GOT3 (cell line): ENCODE data around the gene CYP26C1.

Source experiments
- DNase-seq: peaks from one replicate; lab custom pipeline; 2025; ENCODE audit warnings: mixed read lengths; lab: John Stamatoyannopoulos, UW

Gene CYP26C1

DNA sequence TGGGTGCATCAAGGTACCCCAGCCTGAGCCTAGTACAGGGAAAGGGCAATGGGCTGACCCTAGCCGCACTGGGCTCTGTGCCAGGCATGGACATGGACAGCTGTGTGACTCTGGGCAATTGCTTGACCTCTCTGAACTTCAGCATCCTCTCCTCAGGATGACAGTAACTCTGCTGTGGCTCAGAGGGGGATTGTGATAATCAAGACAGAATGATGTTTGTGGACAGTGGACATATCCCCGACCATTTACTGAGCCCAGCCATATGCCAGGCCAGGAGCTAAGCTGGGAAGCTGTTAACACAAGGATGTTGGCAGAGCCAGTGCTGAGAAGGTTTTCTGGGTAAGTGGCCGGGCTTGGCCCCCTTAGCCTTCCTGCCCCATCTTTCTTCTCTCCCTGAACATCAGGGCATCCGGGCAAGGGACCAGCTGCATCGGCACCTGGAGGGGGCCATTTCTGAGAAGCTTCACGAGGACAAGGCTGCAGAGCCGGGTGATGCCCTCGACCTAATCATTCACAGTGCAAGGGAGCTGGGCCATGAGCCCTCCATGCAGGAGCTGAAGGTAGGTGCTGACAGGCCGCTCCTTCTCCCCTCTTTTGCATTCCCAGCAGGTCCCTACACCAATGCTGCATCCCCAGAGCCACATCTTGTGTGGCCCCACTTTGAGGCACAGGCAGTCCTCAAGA, 3.5 kb downstream of the CYP26C1 start:
- DNase-seq, result no peak

DNA sequence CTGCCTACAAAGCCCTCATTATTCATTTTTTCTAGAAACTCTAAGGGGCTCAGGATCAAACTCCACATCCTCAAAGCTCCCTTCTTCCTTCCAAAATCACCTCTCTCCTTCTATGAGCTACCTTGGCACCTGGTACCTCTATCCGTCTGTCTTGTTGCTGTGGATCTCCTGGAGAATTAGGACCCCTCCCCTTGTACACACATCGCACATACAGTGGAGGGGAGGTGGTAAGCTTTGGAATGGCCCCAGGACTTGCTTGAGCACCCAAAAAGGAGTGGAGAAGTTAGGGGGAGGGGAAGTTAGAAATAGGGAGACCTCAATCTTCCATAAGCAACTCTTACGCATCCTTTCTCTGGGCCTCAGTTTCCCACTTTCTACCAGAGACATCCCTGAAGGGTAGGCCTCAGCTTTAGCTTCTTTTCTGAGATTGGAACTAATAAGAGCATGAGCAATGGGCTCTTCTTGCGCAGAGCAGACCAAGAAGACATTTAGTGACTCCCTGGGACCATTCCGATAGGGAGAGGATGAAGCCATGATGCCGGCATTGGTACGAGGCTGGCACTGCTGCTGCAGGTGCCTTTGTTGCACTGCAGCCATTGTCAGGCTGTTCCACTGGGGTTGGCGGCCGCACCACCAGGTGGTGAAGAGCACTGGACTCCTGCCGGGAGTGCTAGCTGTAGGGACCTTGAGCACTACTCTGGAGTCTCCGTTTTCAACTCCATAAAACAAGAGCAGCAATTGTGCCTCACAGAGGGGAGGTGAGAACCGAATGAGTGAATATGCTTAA, 4.5 kb downstream of the CYP26C1 start:
- no peak for DNase-seq

DNA sequence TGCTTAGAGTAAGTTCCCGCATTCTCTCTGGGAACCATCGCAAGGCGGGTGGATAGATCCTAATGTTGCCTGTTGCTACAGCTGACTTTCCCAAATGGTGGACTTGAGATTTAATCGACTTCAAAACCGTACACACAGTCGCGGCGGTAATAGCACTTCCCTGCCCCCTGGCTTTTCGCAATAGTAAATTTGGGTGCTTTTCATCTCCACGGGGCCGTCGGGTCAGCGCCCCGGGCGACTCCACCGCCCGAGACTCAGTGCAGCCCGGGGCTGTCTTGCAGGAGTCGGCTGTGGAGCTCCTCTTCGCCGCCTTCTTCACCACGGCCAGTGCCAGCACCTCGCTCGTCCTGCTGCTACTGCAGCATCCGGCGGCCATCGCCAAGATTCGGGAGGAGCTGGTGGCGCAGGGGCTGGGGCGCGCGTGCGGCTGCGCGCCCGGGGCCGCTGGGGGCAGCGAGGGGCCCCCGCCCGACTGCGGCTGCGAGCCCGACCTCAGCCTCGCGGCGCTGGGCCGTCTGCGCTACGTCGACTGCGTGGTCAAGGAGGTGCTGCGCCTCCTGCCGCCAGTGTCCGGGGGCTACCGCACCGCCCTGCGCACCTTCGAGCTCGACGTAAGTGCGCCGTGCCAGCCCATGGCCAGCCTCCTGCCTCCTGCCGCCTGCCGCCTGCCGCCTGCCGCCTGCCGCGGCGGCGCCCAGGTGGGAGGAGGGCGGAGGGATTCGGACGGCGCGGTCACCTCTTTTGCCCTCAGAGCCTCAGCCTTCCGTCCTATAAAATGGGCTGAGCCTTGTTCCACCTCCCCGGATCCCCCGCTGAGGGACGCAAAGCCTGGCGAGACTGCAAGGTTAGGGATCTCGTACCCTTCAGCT, 5.3 kb downstream of the CYP26C1 start:
- DNase-seq, result no peak

DNA sequence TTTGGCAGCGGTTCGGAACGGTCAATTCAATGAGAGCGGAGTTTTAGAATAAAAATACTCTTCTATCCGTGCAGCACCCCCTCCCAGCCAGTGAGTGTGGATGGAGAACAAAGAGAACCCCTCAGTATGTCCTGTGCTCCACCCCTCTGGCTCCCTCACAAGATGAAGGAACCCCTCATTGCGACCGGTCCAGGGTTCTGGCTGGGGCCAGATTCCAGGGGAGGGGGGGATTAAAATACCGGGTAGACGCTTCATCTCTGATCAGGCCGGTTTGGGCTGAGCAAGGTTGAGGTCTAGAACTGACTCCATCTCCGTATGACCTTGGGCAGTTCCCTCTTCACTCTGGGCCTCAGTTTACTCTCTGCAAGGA, 5.9 kb downstream of the CYP26C1 start:
- DNase-seq, result no peak

DNA sequence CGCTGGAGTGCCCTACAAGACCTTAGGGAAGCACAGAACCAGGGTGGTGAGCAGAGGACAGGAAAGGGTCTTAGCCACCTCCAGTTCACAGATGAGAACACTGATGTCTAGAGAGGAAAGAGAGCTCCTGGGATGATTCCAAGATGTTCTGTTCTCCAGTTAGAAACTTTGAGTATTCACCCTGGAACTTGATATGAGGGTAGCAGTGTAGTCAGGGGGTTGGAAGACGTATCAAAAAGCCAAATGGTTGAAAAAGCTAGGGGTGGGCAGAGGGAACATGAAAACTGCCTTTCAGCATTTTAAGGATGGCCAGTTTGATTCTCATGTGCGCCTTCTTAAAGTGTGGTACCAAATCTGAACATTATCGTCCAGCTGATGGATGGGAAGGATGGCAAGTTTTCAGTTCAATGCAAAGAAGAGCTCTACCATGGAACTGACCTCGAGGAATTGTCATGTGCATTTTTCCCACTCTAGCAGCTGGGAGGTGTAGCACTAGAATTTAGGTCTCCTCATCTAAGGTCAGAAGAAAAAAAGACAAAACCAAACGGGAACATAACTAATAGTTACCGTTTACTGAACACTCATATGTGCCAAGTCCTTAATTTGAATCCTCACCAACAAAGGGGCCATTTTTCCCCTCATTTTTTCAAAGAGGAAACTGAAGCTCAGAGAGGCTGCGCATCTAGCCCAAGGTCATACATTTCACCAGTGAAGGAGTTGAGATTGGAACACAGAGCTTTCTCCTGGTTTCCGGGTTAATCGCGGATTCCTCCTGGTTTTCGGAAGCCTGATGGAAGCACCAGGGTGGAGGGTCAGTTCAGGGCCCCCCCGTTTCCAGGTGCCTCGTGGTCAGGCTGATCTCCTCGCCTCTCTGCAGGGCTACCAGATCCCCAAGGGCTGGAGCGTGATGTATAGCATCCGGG, 7.1 kb downstream of the CYP26C1 start:
- no peak for DNase-seq

DNA sequence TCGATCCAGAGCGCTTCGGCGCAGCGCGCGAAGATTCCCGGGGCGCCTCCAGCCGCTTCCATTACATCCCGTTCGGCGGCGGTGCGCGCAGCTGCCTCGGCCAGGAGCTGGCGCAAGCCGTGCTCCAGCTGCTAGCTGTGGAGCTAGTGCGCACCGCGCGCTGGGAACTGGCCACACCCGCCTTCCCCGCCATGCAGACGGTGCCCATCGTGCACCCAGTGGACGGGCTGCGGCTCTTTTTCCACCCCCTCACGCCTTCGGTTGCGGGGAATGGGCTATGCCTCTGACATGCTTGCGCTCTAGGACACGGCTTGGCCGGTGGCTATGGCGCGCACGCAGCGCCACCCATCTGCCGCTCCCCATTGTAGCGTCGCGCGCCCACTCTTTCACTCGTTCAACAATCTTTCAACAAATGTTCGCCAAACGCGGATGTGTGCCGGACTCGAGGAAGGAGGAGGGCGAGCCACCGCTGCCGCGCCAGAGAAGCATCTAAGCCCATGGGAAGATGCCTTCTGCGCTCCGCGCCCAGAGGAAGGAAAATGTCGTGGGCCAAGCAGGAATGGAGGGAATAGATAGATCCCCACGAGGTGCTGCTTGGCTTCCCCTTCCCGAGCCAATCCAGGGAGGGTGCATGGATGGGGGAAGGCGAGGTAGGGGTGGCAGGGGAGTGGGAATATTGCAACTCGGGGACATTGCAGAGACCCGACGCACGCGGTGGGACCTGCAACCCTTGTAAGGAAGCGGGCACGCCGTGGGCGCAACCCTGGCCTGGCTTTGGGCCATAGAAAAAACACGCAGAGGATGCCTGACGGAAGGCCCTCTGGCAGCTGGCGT, 8.0 kb downstream of the CYP26C1 start:
- DNase-seq, result no peak

DNA sequence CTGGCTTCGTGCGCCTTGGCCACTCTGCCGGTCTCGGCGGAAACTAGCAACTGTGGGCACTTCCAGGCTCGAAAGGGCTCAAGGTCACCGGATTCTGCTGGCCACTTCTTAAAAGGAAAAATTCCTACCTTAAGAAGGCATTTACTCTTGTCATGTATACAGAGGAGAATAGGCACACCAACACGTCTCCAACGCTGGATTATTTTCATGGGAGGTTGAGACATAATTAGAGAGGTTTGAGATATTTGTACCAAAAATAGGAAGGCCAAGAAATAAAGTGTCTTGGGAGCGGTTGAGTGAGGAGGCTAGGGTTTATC, 8.6 kb downstream of the CYP26C1 start:
- no peak for DNase-seq

DNA sequence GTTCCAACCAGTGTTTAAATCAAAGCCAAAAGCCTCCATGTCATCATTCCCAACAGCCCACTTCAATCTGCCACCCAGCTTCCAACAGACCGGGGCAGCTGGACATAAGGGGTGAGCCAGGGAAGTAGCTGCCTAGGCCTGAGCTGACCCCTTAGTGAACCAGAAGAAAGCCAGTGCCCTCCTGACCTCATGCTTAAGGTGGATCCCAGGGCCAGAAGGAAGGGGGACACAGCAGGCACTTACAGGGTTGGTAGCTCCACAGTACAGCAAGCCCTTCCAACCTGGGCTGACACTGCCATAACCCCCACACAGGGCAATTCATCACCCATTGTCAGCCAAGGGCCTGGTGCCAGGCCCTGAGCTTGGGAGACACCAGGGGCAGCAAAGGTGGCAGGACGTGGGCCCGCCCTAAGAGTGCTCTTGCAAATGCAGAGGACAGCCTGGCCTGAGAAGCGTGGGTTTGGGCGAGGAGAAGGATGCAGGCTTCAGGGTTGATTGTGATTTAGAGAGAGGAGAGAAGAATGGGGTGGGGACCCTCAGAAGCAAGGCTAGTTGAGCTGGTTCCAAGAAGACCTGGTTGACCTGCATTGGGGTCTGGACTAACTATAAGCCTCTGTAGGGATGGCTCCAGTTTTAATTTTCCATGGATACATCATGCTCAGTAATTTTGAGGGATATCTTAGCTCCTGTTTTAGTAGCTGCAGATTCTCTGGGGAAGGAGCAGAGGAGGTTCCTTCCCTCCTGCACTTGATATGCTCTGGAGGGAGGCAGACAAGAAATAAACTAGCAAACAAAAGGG, 10.0 kb downstream of the CYP26C1 start:
- no peak for DNase-seq

DNA sequence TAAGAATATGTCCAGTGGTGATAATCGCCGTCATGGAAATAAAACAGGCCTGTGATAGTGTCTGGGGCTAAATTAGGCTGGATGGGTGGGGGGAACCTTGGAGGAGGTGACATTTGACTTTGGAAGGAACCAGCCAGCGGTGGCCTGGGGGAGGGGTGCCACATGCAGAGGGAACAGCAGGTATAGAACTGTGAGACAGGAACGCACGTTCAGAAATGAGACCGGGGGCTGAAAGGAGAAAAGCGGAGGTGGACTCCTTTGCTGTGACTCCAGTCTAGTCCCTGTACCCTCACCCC, 10.5 kb downstream of the CYP26C1 start:
- no peak for DNase-seq

DNA sequence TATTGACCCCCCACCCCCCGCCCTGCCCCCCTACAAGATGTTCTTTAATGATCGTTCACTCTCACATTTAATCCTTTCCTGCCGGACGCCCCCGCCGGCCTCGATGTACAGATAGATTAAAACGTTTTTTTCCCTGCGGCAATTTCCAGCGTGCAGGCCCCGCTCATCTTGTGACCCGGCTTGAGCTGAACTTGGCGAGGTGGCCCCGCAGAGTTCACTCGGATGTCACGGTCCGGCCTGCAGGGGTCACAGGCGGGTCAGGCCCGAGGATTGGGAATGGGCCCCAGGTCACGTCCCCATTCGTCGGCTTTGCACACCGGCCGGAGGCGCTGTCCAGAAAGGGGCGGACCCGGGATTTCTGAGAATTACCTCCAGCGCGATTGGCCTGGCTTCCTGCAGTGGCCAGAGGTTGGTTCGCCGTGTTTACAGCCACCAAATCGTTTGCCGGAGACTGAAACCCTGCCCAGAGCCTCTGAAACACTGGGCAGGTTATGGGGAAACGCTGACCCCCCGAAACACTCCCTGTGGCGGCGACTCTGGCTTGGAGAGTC, 11.2 kb downstream of the CYP26C1 start:
- no peak for DNase-seq

DNA sequence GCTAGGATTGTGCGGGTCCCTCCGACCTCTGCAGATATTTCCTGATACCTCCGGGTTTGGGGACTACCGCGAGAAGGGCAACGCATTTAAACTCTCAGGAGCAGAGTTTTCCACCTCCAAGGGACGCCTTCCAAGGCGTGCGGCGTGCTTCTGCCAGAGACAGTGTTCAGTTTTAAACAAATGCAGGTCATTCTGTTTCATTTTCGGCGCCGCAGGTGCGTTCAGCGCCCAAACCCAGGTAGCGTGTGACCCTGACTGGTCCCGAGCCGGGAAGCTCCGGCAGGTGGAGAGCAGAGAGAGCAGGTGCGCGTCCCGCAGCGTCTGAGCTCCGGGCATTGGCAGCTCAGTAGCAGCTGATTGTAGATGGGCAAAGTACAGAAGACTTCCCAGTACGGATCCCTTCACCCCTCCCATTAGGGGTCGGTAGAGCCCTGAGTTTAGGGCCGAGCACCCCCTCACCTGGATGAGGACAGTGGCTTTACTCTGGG, 11.7 kb downstream of the CYP26C1 start:
- no peak for DNase-seq

DNA sequence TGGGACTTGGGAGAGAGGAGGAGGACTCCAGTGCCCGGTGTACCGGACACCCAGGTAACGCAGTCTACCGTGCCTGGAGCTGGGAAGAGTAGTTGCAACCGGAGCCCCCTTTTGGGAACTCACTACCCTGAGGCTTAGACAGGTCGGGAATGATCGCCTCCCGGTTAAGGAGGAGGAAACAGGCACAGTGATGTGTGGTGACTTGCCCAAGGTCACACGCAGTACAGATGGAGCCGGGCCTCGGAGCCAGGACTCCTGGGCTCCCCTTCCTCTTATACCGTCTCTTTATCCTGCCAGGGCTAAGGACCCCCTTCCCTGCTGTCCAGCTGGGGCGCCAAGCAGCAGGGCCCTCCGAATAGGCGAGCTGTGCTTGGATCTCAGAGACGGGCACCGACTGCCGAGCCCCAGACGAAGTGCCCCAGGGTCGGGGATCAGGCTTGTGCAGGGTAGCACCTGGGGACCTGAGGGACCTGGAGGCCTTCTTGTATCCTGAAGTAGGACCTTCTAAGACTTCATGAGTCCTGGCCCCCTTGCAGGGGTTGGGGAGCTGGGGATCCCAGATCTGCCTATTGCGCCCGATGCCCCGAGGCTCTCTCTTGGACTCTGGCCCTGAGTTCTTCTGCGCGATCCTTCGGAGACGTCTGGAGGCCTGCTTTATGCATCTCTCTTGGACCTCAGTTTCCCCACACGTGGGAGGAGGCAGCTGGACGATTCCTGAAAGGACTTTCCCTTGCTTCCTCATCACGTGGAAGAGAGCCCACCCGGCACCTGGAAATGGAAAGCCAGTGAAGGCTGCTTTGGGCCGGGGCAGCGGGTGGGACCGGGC, 12.3 kb downstream of the CYP26C1 start:
- DNase-seq, result no peak

DNA sequence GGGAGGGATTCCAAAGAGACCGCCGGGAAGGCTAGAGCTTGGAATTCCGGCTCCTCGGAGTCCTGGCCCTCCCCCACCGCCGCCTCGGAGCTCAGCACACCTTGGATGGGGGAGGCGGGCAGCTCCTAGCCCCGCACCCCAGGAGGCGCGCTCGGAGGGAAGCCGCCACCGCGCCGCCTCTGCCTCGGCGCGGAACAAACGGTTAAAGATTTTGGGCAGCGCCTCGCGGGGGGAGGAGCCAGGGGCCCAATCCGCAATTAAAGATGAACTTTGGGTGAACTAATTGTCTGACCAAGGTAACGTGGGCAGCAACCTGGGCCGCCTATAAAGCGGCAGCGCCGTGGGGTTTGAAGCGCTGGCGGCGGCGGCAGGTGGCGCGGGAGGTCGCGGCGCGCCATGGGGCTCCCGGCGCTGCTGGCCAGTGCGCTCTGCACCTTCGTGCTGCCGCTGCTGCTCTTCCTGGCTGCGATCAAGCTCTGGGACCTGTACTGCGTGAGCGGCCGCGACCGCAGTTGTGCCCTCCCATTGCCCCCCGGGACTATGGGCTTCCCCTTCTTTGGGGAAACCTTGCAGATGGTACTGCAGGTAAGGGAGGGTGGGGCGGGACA, 13.0 kb downstream of the CYP26C1 start, which contains the start of gene CYP26A1:
Gene CYP26A1 (plus strand): TSS at position 355 of the 608 bp plus-strand sequence. CDS start 42 bp downstream, at position 397.
- no peak for DNase-seq

DNA sequence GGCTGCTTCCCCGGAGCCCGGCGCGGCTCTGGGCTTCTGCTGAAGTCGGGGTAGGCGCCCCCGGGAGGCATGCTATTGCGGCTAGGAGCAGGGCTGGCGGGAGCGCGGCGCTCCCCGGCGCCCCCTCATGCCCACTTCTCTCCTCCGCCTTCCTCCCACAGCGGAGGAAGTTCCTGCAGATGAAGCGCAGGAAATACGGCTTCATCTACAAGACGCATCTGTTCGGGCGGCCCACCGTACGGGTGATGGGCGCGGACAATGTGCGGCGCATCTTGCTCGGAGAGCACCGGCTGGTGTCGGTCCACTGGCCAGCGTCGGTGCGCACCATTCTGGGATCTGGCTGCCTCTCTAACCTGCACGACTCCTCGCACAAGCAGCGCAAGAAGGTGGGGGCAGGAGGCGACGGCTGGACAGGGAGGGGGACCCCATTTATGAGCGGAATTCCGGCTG, 13.6 kb downstream of the CYP26C1 start:
- no peak for DNase-seq

DNA sequence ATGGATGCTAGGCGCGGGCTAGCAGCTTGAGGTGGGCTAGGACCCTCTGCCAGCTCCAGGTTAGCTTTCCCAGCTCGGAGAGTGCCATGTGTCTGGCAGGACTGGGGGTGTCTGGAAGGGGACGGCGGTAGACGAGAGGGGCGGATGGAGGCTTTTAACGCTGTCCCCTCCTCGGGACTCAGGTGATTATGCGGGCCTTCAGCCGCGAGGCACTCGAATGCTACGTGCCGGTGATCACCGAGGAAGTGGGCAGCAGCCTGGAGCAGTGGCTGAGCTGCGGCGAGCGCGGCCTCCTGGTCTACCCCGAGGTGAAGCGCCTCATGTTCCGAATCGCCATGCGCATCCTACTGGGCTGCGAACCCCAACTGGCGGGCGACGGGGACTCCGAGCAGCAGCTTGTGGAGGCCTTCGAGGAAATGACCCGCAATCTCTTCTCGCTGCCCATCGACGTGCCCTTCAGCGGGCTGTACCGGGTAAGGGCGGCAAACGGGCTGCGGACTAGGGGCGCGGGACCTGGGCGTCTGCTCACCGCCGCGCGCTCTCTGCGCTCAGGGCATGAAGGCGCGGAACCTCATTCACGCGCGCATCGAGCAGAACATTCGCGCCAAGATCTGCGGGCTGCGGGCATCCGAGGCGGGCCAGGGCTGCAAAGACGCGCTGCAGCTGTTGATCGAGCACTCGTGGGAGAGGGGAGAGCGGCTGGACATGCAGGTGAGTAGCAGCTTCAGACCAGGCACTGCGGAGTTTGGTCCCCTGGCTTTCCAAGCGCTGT, 14.2 kb downstream of the CYP26C1 start:
- DNase-seq, result no peak

DNA sequence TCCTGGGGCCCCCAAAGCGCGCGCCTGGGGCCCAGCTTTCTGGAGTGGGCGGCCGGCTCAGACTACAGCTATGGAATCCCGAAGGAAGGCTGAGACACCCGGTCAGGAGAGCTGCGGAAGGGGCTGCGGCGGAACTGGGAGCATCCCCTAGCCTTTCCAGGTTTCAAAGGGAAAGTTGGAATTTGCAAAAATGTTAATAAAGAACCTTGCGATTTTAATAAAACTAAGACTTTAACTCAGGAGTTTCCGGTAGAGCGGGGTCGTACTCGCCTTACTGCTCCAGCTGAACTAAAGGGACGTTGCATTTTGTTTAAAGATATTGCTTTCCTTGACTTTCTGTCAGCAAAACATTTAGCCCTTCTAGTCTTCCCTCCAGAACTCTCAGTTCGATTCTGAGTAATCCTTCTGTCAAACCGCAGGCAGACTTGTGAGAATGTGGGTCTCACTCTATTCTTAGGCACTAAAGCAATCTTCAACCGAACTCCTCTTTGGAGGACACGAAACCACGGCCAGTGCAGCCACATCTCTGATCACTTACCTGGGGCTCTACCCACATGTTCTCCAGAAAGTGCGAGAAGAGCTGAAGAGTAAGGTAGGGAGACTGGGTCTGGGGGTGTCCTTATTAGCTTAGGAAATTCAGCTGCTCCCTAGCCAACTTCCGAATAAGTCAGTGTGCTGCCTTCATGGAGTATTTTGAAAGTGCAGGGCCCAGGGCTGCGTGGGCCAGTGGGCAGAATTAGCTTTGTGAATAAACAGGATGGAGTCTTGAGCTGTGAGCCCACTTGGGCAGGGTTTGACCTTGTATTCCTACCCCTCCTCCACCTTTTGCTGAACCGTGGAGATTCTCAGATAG, 15.0 kb downstream of the CYP26C1 start:
- DNase-seq, result no peak
